ENCODE measurements around the gene SLC6A20. TPM values are rescaled to one million over a fixed set of nuclear protein-coding genes. Genes with fewer than 3 reads are reported as not detected.

The SLC6A20 gene
- total and polyA plus RNA-seq, 2 of the 13 experiments (the other 11 are each of a cell fraction or from before 2014, with no cell fraction given) = not detected

GRCh38 chr3:45741742-45742460 lies 54.4 kb downstream of the SLC6A20 start:
- no peak overlapping the region for H3K4me3 ChIP-seq (replicated peaks in 1 of 3; ENCODE audit: insufficient read depth in 1 of 3, low read depth in 2 of 3, low read length in 3 of 3)
- H2AFZ ChIP-seq (ENCODE audit: low read length) = no peak overlapping the region
- no peak overlapping the region for H3K4me2 ChIP-seq (ENCODE audit: low read depth, low read length)
- H3K9ac ChIP-seq (ENCODE audit: insufficient read depth, low read depth, low read length) = no peak overlapping the region
- H3K79me2 ChIP-seq (ENCODE audit: insufficient read depth, low read length) = no peaks in the 10 kb centered on the region
- ChIA-PET CTCF (ENCODE audit: low intra/inter-chr PET ratio, low total read pairs) (no interaction called here), POLR2A (no interaction called here)
- peaks cover 9% of the 10 kb centered on the region for H3K4me1 ChIP-seq (ENCODE audit: insufficient read depth, low read length)
- no TSS peak for BruUV-seq (replicated peaks)
- no peak for FAIRE-seq
- no peak for ATAC-seq
- intact Hi-C loops (cut with micrococcal nuclease; ENCODE audit: unreplicated experiment) = no loop called here
- in situ Hi-C loops (cut with HindIII; ENCODE audit: extremely low pct_ligation_motif_present, low pct_unique_long_range_greater_than_20kb) = no loop called here
- no peak for TF ChIP-seq USF2 (IDR thresholded peaks at IDR 0.05; ENCODE audit: low read depth, low read length)
- no peak for TF ChIP-seq USF2 (CRISPR knock-in tag; IDR thresholded peaks at IDR 0.05; ENCODE audit: borderline replicate concordance)
- no peak for TF ChIP-seq ZNF691 (CRISPR knock-in tag; IDR thresholded peaks at IDR 0.05; ENCODE audit: borderline replicate concordance, low read depth)
- TF ChIP-seq KDM3A (CRISPR knock-in tag; IDR thresholded peaks at IDR 0.05; ENCODE audit: low read depth) = no peak
- no peak for TF ChIP-seq SP5 (CRISPR knock-in tag; IDR thresholded peaks at IDR 0.05; ENCODE audit: borderline replicate concordance, low read depth)
- TF ChIP-seq BATF2 (CRISPR knock-in tag; IDR thresholded peaks at IDR 0.05) = no peak
- no peak for TF ChIP-seq ZKSCAN8 (CRISPR knock-in tag; IDR thresholded peaks at IDR 0.05; ENCODE audit: borderline replicate concordance)
- no peak for TF ChIP-seq RNF2 (conservative IDR thresholded peaks at IDR 0.05; ENCODE audit: low read depth)
- no peaks in the 10 kb centered on the region for H3K9me3 ChIP-seq (ENCODE audit: low read length)
- no peaks in the 10 kb centered on the region for H3K27me3 ChIP-seq (ENCODE audit: control insufficient read depth in 1 of 2, insufficient read depth in 2 of 2, low read length in 2 of 2)
- H4K20me1 ChIP-seq (ENCODE audit: insufficient read depth, low read length) = no peaks in the 10 kb centered on the region
- 91% methylated on average over 6 of the region's 6 CpGs for WGBS (ENCODE audit: low lambda C conversion rate)
- no peak overlapping the region for H3K27ac ChIP-seq (ENCODE audit: extremely low read length, insufficient read depth, low read length)
- no peak for DNase-seq (ENCODE audit: low spot score)
- H3K36me3 ChIP-seq (replicated peaks in 1 of 2; ENCODE audit: control insufficient read depth in 1 of 2, insufficient read depth in 2 of 2, low read length in 2 of 2) = peaks cover 12 to 72% of the 10 kb centered on the region in 2 experiments
